Measurements from ENCODE around the gene SLC9A2.

- TF ChIP-seq FOXM1 (IDR thresholded peaks at IDR 0.05; ENCODE audit: low read depth, low read length) (no peak), POLR2AphosphoS5 (IDR thresholded peaks at IDR 0.05; ENCODE audit: low read length) (no peak), YY1 (IDR thresholded peaks at IDR 0.05; ENCODE audit: low read depth, low read length) (no peak), EP300 (IDR thresholded peaks at IDR 0.05; ENCODE audit: borderline replicate concordance in 1 of 2, control insufficient read depth in 1 of 2, low read depth in 2 of 2, low read length in 2 of 2) (no peak), NBN (IDR thresholded peaks at IDR 0.05) (no peak), EZH2 (IDR thresholded peaks at IDR 0.05; ENCODE audit: borderline replicate concordance, control insufficient read depth, low read depth, low read length) (no peak), CTCF (IDR thresholded peaks at IDR 0.05 in 2 of 3, conservative IDR thresholded peaks at IDR 0.05 in 1 of 3; ENCODE audit: control insufficient read depth in 2 of 3, extremely low read depth in 1 of 3, insufficient read depth in 1 of 3, low read depth in 3 of 3, low read length in 3 of 3) (no peak), MAX (IDR thresholded peaks at IDR 0.05; ENCODE audit: low read depth, low read length) (no peak), JUNB (IDR thresholded peaks at IDR 0.05) (no peak), TBL1XR1 (IDR thresholded peaks at IDR 0.05; ENCODE audit: low read depth, low read length) (no peak)
Measured at GRCh38 chr2:102668171-102668570, 48.8 kb downstream of the SLC9A2 start.

Data from GM12878 (cell line).